ENCODE measurements around the gene PSMC1.

GRCh38 chr14:90288651-90289355 is 32.5 kb downstream of the PSMC1 start:
- TF ChIP-seq CTCF (IDR thresholded peaks at IDR 0.05) (no peak), POLR2A (IDR thresholded peaks at IDR 0.05) (no peak), POLR2AphosphoS5 (IDR thresholded peaks at IDR 0.05) (no peak)
